ENCODE results near the gene FAAP20. TPM values are rescaled to one million over a fixed set of nuclear protein-coding genes. Genes with fewer than 3 reads are reported as not detected.

FAAP20 gene
- total and polyA plus RNA-seq, 9 of the 15 experiments (the other 6 are each of a cell fraction or from before 2014, with no cell fraction given), result 0.58 to 143 (median 9.9) TPM

DNA sequence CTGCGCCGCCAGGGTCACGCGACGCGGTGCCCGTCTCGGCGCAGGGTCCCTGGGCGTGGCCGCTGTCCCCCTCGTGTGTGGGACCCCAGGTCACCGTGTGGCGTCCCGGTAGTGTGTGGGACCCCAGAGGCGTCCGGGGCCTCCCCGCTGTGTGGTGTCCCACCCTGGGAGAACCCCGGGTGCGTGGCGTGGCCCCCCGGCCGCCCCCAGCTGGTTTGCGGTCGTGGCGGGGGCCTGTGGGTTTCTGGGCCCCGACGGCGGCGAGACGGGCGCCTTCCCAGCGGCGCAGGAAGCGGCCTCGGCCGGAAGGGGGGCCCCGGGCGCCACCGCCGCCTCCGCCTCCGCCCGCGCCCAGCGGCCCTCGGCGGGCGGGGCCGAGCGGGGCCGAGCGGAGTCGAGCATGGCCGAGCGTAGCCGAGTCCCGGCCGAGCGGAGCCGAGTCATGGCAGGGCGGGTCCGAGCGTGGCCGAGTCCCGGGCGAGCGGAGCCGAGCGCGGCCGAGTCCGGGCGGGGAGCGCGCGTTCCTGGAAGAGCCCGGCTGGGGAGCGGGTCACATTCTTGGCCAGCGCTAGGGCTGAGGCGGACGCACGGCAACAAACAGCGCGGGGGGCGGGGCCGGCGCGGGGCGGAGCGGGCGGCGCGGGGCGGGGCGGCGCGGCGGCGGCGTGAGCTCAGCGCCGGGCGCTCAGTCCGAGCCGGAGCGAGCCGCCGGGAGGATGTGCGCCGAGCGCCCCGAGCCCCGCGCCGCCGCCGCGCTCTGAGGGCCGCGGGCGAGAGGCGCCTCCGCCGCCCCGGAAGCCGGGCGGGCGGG is 33.0 kb upstream of the FAAP20 start (continued):
- TF ChIP-seq, protein P1, sequence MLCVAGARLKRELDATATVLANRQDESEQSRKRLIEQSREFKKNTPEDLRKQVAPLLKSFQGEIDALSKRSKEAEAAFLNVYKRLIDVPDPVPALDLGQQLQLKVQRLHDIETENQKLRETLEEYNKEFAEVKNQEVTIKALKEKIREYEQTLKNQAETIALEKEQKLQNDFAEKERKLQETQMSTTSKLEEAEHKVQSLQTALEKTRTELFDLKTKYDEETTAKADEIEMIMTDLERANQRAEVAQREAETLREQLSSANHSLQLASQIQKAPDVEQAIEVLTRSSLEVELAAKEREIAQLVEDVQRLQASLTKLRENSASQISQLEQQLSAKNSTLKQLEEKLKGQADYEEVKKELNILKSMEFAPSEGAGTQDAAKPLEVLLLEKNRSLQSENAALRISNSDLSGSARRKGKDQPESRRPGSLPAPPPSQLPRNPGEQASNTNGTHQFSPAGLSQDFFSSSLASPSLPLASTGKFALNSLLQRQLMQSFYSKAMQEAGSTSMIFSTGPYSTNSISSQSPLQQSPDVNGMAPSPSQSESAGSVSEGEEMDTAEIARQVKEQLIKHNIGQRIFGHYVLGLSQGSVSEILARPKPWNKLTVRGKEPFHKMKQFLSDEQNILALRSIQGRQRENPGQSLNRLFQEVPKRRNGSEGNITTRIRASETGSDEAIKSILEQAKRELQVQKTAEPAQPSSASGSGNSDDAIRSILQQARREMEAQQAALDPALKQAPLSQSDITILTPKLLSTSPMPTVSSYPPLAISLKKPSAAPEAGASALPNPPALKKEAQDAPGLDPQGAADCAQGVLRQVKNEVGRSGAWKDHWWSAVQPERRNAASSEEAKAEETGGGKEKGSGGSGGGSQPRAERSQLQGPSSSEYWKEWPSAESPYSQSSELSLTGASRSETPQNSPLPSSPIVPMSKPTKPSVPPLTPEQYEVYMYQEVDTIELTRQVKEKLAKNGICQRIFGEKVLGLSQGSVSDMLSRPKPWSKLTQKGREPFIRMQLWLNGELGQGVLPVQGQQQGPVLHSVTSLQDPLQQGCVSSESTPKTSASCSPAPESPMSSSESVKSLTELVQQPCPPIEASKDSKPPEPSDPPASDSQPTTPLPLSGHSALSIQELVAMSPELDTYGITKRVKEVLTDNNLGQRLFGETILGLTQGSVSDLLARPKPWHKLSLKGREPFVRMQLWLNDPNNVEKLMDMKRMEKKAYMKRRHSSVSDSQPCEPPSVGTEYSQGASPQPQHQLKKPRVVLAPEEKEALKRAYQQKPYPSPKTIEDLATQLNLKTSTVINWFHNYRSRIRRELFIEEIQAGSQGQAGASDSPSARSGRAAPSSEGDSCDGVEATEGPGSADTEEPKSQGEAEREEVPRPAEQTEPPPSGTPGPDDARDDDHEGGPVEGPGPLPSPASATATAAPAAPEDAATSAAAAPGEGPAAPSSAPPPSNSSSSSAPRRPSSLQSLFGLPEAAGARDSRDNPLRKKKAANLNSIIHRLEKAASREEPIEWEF (CRISPR knock-in tag; IDR thresholded peaks at IDR 0.05), result no peak
- TF ChIP-seq GATAD2B (IDR thresholded peaks at IDR 0.05; ENCODE audit: borderline replicate concordance) (peak; percentile 84; the same call in 1 of the 2 replicates), SAP30 (IDR thresholded peaks at IDR 0.05; ENCODE audit: borderline replicate concordance, insufficient read depth, low read depth, low read length, poor library complexity, severe bottlenecking) (peak; percentile 57), SMAD3 (CRISPR knock-in tag; conservative IDR thresholded peaks at IDR 0.05) (no peak), FUS (optimal IDR thresholded peaks at IDR 0.05; ENCODE audit: low read depth, low read length) (no peak), ZNF165 (CRISPR knock-in tag; IDR thresholded peaks at IDR 0.05; ENCODE audit: borderline replicate concordance) (no peak), SIN3A (IDR thresholded peaks at IDR 0.05; ENCODE audit: borderline replicate concordance in 2 of 2, control insufficient read depth in 1 of 2, low read depth in 2 of 2, low read length in 2 of 2) (0 out of 4 replicates have a peak, but pooled peaks of 1 of the 2 experiments have one; percentile 56), ZKSCAN1 (IDR thresholded peaks at IDR 0.05; ENCODE audit: low read depth, low read length) (no peak), SP2 (IDR thresholded peaks at IDR 0.05; ENCODE audit: extremely low read depth, low read depth, low read length, poor library complexity, severe bottlenecking) (no peak), ZNF134 (CRISPR knock-in tag; conservative IDR thresholded peaks at IDR 0.05) (no peak), TCF3 (CRISPR knock-in tag; IDR thresholded peaks at IDR 0.05) (0 out of 2 replicates have a peak, but pooled peaks have one; percentile 10), RCOR1 (IDR thresholded peaks at IDR 0.05; ENCODE audit: borderline replicate concordance in 1 of 2, low read depth in 2 of 2, low read length in 2 of 2) (0 out of 4 replicates have a peak, but pooled peaks of 1 of the 2 experiments have one; percentile 6), NRF1 (conservative IDR thresholded peaks at IDR 0.05 in 1 of 2, IDR thresholded peaks at IDR 0.05 in 1 of 2) (peak in 1 of 2 experiments; percentile 38; a peak in 2 of 4 replicates)
- TF ChIP-seq, protein P2, sequence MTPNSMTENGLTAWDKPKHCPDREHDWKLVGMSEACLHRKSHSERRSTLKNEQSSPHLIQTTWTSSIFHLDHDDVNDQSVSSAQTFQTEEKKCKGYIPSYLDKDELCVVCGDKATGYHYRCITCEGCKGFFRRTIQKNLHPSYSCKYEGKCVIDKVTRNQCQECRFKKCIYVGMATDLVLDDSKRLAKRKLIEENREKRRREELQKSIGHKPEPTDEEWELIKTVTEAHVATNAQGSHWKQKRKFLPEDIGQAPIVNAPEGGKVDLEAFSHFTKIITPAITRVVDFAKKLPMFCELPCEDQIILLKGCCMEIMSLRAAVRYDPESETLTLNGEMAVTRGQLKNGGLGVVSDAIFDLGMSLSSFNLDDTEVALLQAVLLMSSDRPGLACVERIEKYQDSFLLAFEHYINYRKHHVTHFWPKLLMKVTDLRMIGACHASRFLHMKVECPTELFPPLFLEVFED (CRISPR knock-in tag; conservative IDR thresholded peaks at IDR 0.05), result no peak
- TF ChIP-seq, protein P3, sequence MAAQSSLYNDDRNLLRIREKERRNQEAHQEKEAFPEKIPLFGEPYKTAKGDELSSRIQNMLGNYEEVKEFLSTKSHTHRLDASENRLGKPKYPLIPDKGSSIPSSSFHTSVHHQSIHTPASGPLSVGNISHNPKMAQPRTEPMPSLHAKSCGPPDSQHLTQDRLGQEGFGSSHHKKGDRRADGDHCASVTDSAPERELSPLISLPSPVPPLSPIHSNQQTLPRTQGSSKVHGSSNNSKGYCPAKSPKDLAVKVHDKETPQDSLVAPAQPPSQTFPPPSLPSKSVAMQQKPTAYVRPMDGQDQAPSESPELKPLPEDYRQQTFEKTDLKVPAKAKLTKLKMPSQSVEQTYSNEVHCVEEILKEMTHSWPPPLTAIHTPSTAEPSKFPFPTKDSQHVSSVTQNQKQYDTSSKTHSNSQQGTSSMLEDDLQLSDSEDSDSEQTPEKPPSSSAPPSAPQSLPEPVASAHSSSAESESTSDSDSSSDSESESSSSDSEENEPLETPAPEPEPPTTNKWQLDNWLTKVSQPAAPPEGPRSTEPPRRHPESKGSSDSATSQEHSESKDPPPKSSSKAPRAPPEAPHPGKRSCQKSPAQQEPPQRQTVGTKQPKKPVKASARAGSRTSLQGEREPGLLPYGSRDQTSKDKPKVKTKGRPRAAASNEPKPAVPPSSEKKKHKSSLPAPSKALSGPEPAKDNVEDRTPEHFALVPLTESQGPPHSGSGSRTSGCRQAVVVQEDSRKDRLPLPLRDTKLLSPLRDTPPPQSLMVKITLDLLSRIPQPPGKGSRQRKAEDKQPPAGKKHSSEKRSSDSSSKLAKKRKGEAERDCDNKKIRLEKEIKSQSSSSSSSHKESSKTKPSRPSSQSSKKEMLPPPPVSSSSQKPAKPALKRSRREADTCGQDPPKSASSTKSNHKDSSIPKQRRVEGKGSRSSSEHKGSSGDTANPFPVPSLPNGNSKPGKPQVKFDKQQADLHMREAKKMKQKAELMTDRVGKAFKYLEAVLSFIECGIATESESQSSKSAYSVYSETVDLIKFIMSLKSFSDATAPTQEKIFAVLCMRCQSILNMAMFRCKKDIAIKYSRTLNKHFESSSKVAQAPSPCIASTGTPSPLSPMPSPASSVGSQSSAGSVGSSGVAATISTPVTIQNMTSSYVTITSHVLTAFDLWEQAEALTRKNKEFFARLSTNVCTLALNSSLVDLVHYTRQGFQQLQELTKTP (IDR thresholded peaks at IDR 0.05; ENCODE audit: low read depth in 1 of 2, partially characterized antibody in 2 of 2), result no peak
